Psoas muscle (tissue), 8 donors: ENCODE results near the gene PRPF8. TPM values are rescaled to one million over a fixed set of nuclear protein-coding genes. Genes with fewer than 3 reads are reported as not detected.

Experiments
- ATAC-seq, 4 donors: fragments of 200-7000 bp; cut with Tn5 transposase; one replicate each; pipeline ENCODE4 v1.9.1; 2020; ENCODE audit warnings: moderate library complexity in 3 of 4, mild to moderate bottlenecking in 2 of 4
- DNase-seq, 2 donors: peaks; one replicate each; pipeline ENCODE4 v3.0.0-alpha.2; 2020
- H3K27ac ChIP-seq: fragments of 200-600 bp; one replicate; pipeline ENCODE4 v1.8.0; 2022
- H3K27me3 ChIP-seq, 3 donors: fragments of 200-600 bp in 1 of 3; one replicate each; pipeline versions ENCODE4 v1.6.1 to v1.8.0; 2013 to 2022; ENCODE audit warnings: low read length in 2 of 3, mild to moderate bottlenecking in 2 of 3, moderate library complexity in 1 of 3; ENCODE audit not compliant: insufficient read depth in 3 of 3
- H3K36me3 ChIP-seq, 2 donors: fragments of 200-600 bp in 1 of 2; one replicate each; pipeline versions ENCODE4 v1.6.1 to v1.8.0; 2013 to 2022; ENCODE audit warnings: low read depth in 1 of 2, mild to moderate bottlenecking in 1 of 2, moderate library complexity in 1 of 2; ENCODE audit not compliant: insufficient read depth in 1 of 2
- H3K4me1 ChIP-seq: fragments of 200-600 bp; one replicate; pipeline ENCODE4 v1.8.0; 2022
- H3K4me3 ChIP-seq: fragments of 200-600 bp; one replicate; pipeline ENCODE4 v1.8.0; 2022; ENCODE audit warnings: mild to moderate bottlenecking
- H3K9me3 ChIP-seq: fragments of 200-600 bp; one replicate; pipeline ENCODE4 v1.8.0; 2022
- CTCF ChIP-seq: fragments of 200-600 bp; IDR thresholded peaks from one replicate; pipeline ENCODE4 v1.8.0; 2022; ENCODE audit warnings: antibody characterized with exemption
- WGBS, 3 donors: extraction: QIAGEN DNeasy Blood & Tissue Kit; methylation state at CpG; one replicate each; pipeline versions ENCODE4 v1.1.6 to v1.1.7; 2013; 5-methylcytosine and 5-hydroxymethylcytosine counted together
- intact Hi-C, 2 donors: fragments of 100-400 bp; cut with DNase I; formaldehyde crosslinking; loops; one replicate each; pipeline versions ENCODE4 v1.11.0 to v1.14.2; 2022
- polyA plus RNA-seq, 3 donors: library from polyadenylated mRNA; stranded (reverse); fragments of 200-250 nt; gene quantifications; one replicate each; pipeline ENCODE4 v1.2.3, GENCODE V29; 2013
- total RNA-seq, 4 donors: library from RNA; stranded (reverse); fragmentation: NEBNext Ultra II Directional in 2 of 4; extraction: Animal tissue kit (Norgen Biotek cat#: 25700) in 2 of 4; gene quantifications; one replicate each; pipeline versions ENCODE4 v1.2.1 to v1.2.4, GENCODE V29; 2021 to 2023
- donor health status: healthy with polysubstance abuse.
- donor health status: DM: no; HTN: no; CAD: no; lungs with moderate emphysema.
- donor health status: Bipolar disorder and iron deficiency.
- donor health status: healthy.
- donor health status: DM: yes; HTN: yes; CAD: no.
- donor health status: DM: no; HTN: no; CAD: no.
- donor health status: DM: no; HTN: no; CAD: no.
- donor health status: DM: yes; HTN: yes; CAD: no.

Gene PRPF8
- total and polyA plus RNA-seq, 7 donors = 84.8 to 305 (median 218) TPM

- DNase-seq = peak in 1 of 2 donors; percentile 70
- Histone ChIP-seq H3K9me3 (no peaks in the 10 kb centered on the region), H3K4me1 (peaks cover 14% of the 10 kb centered on the region), H3K4me3 (peak overlapping the region; percentile 36), H3K27me3 (no peaks in the 10 kb centered on the region), H3K36me3 (peaks cover 0 to 17% of the 10 kb centered on the region in 2 donors), H3K27ac (peak overlapping the region; percentile 67)
- ATAC-seq = peak; percentile 38 to 80 (median 67)
- intact Hi-C loops = no loop called here
- 20 to 50% (median 46%) methylated on average over 30 to 35 of the region's 35 CpGs for WGBS, 3 donors
- TF ChIP-seq CTCF = no peak
These were observed 79.7 kb downstream of the PRPF8 start for GRCh38 chr17:1604831-1605528.

GRCh38 chr17:1601571-1601970 lies 83.1 kb downstream of the PRPF8 start:
- Histone ChIP-seq H3K36me3 (peaks cover 0 to 7% of the 10 kb centered on the region in 2 donors), H3K4me1 (peaks cover 14% of the 10 kb centered on the region), H3K9me3 (no peaks in the 10 kb centered on the region), H3K27ac (no peak overlapping the region), H3K27me3 (no peaks in the 10 kb centered on the region), H3K4me3 (no peak overlapping the region)
- no peak for TF ChIP-seq CTCF
- intact Hi-C loops = no loop called here
- no peak for ATAC-seq
- DNase-seq = no peak
- WGBS, 3 donors = 98 to 99% (median 99%) methylated on average over 14 of the region's 14 CpGs

Other genes starting within 250 kb of the PRPF8 start
- gene CRK, start 228.6 kb downstream of the PRPF8 start, total RNA-seq = 10 to 100 TPM; 26.4 to 60.4 (median 33.1) TPM
- gene CRK, start 228.6 kb downstream of the PRPF8 start, polyA plus RNA-seq = 10 to 100 TPM; 29.7 to 48.0 (median 40.4) TPM
- 10 to 100 TPM; 68.1 to 82.7 (median 73.2) TPM for gene MYO1C, start 192.2 kb downstream of the PRPF8 start, total RNA-seq
- gene MYO1C, start 192.2 kb downstream of the PRPF8 start, polyA plus RNA-seq = 10 to 100 TPM; 24.0 to 32.7 (median 28.4) TPM
- gene INPP5K, start 168.3 kb downstream of the PRPF8 start, total RNA-seq = 10 to 100 TPM; 35.7 to 41.8 (median 40.1) TPM
- gene INPP5K, start 168.3 kb downstream of the PRPF8 start, polyA plus RNA-seq = 10 to 100 TPM; 25.6 to 45.4 (median 30.9) TPM
- 10 to 100 TPM; 23.7 to 45.0 (median 43.5) TPM for gene PITPNA, start 122.1 kb downstream of the PRPF8 start, total RNA-seq
- gene PITPNA, start 122.1 kb downstream of the PRPF8 start, polyA plus RNA-seq = 10 to 100 TPM; 23.7 to 43.8 (median 40.0) TPM
- gene SLC43A2, start 56.0 kb downstream of the PRPF8 start, total RNA-seq = 10 to 100 TPM; 10.1 to 70.5 (median 30.0) TPM
- gene SLC43A2, start 56.0 kb downstream of the PRPF8 start, polyA plus RNA-seq = 10 to 100 TPM in 2 of 3 donors, 1 to 10 TPM in 1; 9.5 to 21.7 (median 19.0) TPM
- gene SCARF1, start 39.1 kb downstream of the PRPF8 start, total RNA-seq = 1 to 10 TPM; 5.2 to 8.9 (median 6.4) TPM
- gene SCARF1, start 39.1 kb downstream of the PRPF8 start, polyA plus RNA-seq = 1 to 10 TPM; 2.0 to 4.9 (median 4.1) TPM
- gene RILP, start 35.0 kb downstream of the PRPF8 start, total RNA-seq = 10 to 100 TPM; 23.3 to 44.5 (median 29.8) TPM
- 10 to 100 TPM; 26.8 to 49.9 (median 39.1) TPM for gene RILP, start 35.0 kb downstream of the PRPF8 start, polyA plus RNA-seq
- gene TLCD2, start 25.5 kb upstream of the PRPF8 start, total RNA-seq = 1 to 10 TPM; 1.6 to 2.9 (median 1.9) TPM
- gene TLCD2, start 25.5 kb upstream of the PRPF8 start, polyA plus RNA-seq = 1 to 10 TPM; 1.1 to 1.4 (median 1.1) TPM
- gene WDR81, start 39.8 kb upstream of the PRPF8 start, total RNA-seq = 10 to 100 TPM; 15.1 to 23.7 (median 20.8) TPM
- gene WDR81, start 39.8 kb upstream of the PRPF8 start, polyA plus RNA-seq = 10 to 100 TPM; 18.1 to 27.9 (median 18.5) TPM
- 1 to 10 TPM in 2 of 4 donors, under 1 TPM in 2; 0.74 to 4.0 (median 2.2) TPM for gene SERPINF2, start 58.0 kb upstream of the PRPF8 start, total RNA-seq
- 1 to 10 TPM; 2.4 to 3.9 (median 3.7) TPM for gene SERPINF2, start 58.0 kb upstream of the PRPF8 start, polyA plus RNA-seq
- 100 to 1,000 TPM; 300 to 485 (median 454) TPM for gene SERPINF1, start 77.2 kb upstream of the PRPF8 start, total RNA-seq
- gene SERPINF1, start 77.2 kb upstream of the PRPF8 start, polyA plus RNA-seq = 100 to 1,000 TPM; 236 to 500 (median 365) TPM
- gene SMYD4, start 145.0 kb upstream of the PRPF8 start, total RNA-seq = 10 to 100 TPM in 2 of 4 donors, 1 to 10 TPM in 2; 8.8 to 18.0 (median 12.7) TPM
- 10 to 100 TPM in 1 of 3 donors, 1 to 10 TPM in 2; 8.0 to 22.4 (median 8.4) TPM for gene SMYD4, start 145.0 kb upstream of the PRPF8 start, polyA plus RNA-seq
- gene RPA1, start 145.1 kb upstream of the PRPF8 start, total RNA-seq = 10 to 100 TPM; 52.6 to 82.1 (median 75.2) TPM
- 10 to 100 TPM; 22.1 to 49.8 (median 22.7) TPM for gene RPA1, start 145.1 kb upstream of the PRPF8 start, polyA plus RNA-seq